KG1 (cell line): ENCODE data around the gene GUSB.
"Not testable (repeated sequence)": the region's sequence is repeated elsewhere in the genome, so short reads cannot be mapped to it uniquely, and the experiment has no call there.

Experiments used
- DNase-seq: peaks from one replicate; lab custom pipeline; 2025; lab: John Stamatoyannopoulos, UW

Gene GUSB

DNA sequence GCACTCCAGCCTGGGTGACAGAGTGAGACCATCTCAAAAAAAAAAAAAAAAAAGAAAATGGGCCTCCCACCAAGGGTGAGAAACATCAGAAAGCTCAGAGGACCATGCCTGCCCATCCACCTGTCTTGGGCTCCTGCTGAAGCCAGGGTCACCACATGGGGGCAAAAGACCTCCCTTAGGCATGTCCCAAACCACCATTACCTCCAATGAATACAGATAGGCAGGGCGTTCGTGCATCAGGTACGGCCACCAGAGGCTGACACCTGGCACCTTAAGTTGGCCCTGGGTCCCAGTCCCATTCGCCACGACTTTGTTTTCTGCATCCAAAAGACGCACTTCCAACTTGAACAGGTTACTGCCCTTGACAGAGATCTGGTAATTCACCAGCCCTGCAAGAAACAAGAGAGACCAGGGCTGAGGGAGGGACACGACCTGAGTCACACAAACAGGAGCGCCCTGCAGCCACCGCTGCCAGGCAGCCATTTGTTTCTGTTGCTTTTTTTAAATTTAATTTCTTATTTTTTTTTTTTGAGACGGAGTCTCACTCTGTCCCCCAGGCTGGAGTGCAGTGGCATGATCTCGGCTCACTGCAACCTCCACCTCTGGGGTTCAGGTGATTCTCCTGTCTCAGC lies 6.1 kb downstream of the GUSB start:
- no peak for DNase-seq

DNA sequence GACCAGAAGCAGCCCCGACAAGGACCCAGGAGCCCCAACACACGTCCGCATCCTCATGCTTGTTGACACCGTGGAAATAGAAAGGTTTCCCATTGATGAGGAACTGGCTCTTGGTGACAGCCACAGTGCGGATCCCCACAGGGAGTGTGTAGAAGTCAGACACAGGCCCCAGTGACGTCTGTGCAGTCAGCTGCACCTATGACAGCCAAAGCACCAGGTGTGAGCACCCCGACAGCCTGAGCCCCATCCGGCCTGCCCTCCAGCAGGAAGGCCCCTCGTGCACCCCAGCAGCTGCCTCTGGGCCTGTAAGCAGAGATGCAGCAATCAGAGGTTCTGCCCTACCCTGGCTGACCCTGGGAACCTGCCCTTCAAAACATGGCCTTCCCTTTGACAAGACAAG lies 7.1 kb downstream of the GUSB start:
- DNase-seq: no peak

DNA sequence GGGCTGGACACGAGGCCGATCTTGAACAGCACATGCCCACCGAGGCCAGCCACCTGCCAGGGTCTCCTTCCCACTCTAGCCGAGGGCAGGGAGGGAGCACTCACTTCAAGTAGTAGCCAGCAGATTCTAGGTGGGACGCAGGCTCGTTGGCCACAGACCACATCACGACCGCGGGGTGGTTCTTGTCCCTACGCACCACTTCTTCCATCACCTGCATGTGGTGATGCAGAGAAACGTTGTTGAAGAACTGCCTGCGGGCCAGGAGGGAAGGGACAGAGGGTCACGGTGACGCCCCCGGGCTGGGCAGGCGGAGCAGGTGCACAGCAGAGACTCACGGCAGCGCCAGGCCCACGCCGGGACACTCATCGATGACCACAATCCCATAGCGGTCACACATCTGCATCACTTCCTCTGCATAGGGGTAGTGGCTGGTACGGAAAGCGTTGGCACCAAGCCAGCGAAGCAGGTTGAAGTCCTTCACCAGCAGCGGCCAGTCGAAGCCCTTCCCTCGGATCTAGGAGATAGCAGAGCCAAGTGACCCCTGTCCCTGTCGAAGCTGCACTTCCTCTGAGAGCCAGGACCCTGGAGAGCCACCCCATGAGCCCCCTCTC lies 7.7 kb downstream of the GUSB start:
- no peak for DNase-seq

- no peak for DNase-seq
Observed at GRCh38 chr7:65972976-65973375, 9.0 kb downstream of the GUSB start.

DNA sequence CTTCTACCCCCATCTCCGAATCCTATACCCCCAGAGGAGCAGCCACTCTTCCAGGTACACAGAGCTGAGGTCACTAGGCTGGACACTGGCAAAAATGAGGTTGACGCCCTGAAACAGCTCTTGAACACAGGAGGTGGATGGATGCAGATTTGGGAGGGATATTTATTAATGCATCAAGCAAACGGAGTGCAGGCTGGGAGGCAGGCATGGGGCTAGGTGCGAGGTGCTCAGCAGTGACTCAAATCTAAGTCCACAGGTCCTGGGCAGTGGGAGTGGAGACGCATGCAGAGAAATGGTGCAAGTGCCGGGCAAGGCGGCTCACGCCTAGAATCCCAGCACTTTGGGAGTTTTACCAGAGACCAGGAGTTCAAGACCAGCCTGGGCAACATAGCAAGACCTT lies 11.0 kb downstream of the GUSB start:
- no peak for DNase-seq

- DNase-seq: no peak
Observed at GRCh38 chr7:65968256-65969185, 13.5 kb downstream of the GUSB start.

DNA sequence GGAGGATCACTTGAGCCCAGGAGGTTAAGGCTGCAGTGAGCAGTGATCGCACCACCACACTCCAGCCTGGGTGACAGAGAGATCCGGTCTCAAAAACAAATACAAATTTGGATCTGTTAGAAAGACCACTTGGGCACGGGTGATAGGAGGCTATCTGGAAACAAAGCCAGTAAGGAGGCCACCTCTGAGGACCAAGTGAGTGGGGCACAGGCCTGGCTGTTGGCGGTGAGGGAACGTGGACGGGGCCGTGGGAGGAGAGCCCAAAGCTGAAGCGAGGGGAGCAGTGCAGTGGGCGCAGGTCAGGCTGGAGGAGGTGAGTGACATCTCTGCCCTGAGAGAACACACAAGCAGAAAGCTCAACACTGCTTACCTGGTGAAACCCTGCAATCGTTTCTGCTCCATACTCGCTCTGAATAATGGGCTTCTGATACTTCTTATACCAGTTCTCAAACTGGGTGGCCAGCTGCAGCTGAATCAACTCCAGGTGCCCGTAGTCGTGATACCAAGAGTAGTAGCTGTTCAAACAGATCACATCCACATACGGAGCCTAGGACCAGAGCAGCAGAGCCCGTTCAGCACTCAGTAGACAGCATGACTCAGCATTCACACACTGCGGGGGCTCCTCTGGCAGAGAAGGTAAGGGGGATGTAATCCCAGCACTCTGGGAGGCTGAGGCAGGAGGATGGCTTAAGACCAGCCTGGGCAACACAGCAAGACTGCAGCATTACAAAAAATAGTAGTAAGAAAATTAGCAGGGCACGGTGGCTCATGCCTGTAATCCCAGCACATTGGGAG lies 14.5 kb downstream of the GUSB start:
- no peak for DNase-seq

- DNase-seq: no peak
Observed at GRCh38 chr7:65966146-65966545, 15.9 kb downstream of the GUSB start.

DNA sequence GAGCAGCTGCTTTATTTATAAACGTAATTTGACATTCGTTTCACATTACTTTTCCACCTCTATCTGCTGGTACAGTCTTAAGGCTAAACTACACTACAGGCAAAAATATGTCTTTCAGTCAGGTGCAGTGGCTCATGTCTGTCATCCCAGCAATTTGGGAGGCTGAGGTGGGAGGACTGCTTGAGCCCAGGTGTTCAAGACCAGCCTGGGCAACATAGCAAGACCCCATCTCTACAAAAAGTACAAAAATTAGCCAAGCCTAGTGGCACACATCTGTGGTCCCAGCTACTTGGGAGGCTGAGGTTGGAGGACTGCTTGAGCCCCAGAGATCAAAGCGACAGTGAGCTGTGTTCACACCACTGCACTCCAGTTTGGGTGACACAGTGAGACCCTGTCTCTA lies 17.3 kb downstream of the GUSB start:
- not testable (repeated sequence) for DNase-seq

DNA sequence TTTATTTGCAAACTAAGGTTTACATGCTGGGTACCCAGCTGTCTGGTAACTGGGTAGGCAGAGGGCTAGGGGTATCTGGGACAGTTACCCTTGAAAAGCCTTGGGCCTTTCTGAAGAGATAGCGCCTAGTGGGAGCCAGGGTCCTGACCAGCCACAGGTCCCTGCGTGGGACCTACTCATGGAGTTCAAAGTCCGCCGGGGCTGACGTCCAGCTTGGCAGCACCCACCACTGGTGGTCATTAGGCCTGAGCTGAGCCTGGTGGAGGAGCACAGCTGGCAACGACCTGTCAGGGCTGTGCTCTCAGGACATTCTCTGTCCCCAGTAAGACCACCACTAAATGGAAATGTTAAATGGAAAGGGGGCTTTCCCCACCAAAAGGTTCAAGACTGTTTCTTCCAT lies 20.0 kb downstream of the GUSB start:
- DNase-seq: no peak

- no peak for DNase-seq
Observed at GRCh38 chr7:65960351-65961074, 21.5 kb downstream of the GUSB start.

DNA sequence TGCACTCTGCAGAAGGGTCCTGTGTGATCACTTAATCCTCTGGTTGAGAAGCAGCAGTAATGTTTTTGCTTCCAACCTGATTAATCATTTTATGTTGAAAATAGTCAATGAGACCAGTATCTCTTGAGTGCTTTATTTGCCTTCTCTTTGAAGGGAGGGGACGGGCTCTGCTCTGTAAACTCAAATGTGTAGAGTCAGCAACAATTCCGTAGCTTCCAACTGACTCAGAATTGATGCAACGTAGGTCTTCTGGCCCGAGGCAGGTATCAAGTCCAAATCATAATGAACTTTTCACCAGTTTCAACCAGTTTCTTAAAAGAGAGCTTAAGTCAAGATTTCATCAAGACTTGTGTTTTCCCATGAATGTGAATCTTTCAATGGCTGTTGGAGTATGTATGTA lies 26.3 kb downstream of the GUSB start:
- DNase-seq: no peak

GRCh38 chr7:65953890-65954450 lies 28.0 kb downstream of the GUSB start:
- DNase-seq: no peak

GRCh38 chr7:65953001-65953720 lies 28.9 kb downstream of the GUSB start:
- no peak for DNase-seq

DNA sequence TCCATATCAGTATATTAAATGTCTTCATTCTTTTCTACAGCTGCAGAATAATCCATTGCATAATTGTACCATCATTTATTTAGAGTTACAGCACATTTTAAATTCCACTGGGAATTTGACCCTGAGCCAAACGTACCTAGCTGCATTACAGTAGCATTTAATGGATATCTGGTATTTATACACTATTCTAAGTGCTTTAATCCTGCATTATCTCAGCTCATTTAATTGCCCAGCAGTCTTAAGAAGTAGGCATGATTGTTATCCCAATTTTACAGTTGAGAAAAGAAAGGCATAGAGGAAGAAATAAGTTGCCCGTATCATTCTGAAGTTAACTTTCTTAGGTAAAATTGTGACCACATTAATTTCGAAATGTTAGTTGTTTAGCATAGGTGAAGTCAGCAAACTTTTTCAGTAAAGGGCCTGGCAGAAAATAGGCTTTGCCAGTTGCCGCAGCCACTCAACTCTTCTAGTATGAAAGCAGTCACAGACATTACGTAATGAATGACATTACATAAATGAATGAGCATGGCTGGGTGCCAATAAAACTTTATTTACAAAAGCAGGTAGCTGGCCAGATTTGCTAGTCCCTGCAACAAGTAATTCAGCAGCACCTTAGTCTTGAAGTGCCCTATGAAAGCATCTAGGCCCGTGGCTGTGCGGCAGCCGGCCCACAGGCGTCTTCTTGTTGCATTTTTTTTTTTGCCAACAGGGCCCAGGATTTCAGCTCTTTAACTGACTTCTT lies 30.0 kb downstream of the GUSB start:
- DNase-seq: no peak

- no peak for DNase-seq
Observed at GRCh38 chr7:65946904-65947303, 35.1 kb downstream of the GUSB start.

DNA sequence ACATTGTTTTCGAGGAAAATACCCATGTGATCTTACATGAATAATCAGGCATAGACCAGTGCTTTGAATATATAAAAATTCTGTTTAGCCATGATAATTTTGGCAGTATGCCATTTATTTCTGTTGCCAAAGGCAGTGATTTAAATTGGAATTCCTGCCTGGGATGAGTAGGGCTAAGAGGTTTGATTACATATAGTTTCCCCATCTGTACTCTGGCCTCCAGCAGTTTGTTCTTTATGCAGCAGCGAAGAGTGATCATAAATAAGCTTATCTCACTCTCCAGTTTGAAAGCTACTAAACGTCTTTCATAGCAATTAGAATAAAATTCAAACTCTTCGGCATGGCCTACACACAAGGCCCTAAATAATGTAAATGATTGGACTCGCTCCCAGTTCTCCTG lies 36.2 kb downstream of the GUSB start:
- DNase-seq: not testable (repeated sequence)

GRCh38 chr7:65938336-65938895 lies 43.6 kb downstream of the GUSB start:
- no peak for DNase-seq

- no peak for DNase-seq
Observed at GRCh38 chr7:65937296-65937695, 44.7 kb downstream of the GUSB start.

DNA sequence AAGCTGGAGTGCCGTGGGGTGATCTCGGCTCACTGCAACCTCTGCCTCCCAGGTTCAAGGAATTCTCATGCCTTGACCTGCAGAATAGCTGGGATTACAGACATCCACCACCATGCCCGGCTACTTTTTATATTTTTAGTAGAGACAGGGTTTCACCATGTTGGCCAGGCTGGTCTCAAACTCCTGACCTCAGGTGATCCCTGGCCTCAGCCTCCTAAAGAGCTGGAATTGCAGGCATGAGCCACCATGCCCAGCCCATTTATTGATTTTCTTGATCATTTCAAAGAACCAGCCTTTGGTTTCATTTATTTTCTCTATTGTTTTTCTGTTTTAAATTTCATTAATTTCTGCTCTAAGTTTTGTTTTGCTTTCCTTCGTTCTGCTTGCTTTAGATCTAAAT lies 50.3 kb downstream of the GUSB start:
- no peak for DNase-seq
